SK-N-SH treated with all-trans-retinoic acid at 6 μM for 48 hours (cell line): Measurements from ENCODE around the gene GPBAR1.

Source experiments
- BACH2 ChIP-seq: fragments of 250-450 bp; sonication (Bioruptor Pico); IDR thresholded peaks from 2 replicates; pipeline ENCODE4 v1.9.0; 2021; ENCODE audit warnings: mild to moderate bottlenecking, borderline replicate concordance
- CSDC2 ChIP-seq: fragments of 250-450 bp; sonication (Bioruptor Pico); IDR thresholded peaks from 2 replicates; pipeline ENCODE4 v1.5.0; 2020; ENCODE audit warnings: mild to moderate bottlenecking, moderate library complexity
- GLIS3 ChIP-seq: fragments of 250-450 bp; sonication (Bioruptor Pico); IDR thresholded peaks from 2 replicates; pipeline ENCODE4 v1.5.0; 2020; ENCODE audit warnings: mild to moderate bottlenecking, moderate library complexity
- PPARA ChIP-seq: fragments of 250-450 bp; sonication (Bioruptor Pico); IDR thresholded peaks from 2 replicates; pipeline ENCODE4 v1.5.0; 2020; ENCODE audit warnings: mild to moderate bottlenecking, borderline replicate concordance
- TCF4 ChIP-seq: fragments of 250-450 bp; sonication (Bioruptor Pico); IDR thresholded peaks from 2 replicates; pipeline ENCODE4 v1.8.0; 2021; ENCODE audit warnings: mild to moderate bottlenecking, moderate library complexity, borderline replicate concordance
- TOX ChIP-seq: fragments of 250-450 bp; sonication (Bioruptor Pico); IDR thresholded peaks from 2 replicates; pipeline ENCODE4 v1.8.0; 2021; ENCODE audit warnings: mild to moderate bottlenecking, moderate library complexity, borderline replicate concordance
- ZNF8 ChIP-seq: fragments of 450-650 bp; formaldehyde crosslinking; IDR thresholded peaks from 2 replicates; pipeline ENCODE4 v1.5.0; 2020; ENCODE audit warnings: mild to moderate bottlenecking, moderate library complexity
- TF ChIP-seq, protein P1 (sequence below): fragments of 250-450 bp; sonication (Bioruptor Pico); IDR thresholded peaks from 2 replicates; pipeline ENCODE4 v1.8.0; 2020; ENCODE audit warnings: mild to moderate bottlenecking, moderate library complexity, borderline replicate concordance

- TF ChIP-seq ZNF8 (CRISPR knock-in tag) (no peak), BACH2 (no peak), PPARA (CRISPR knock-in tag) (no peak), CSDC2 (CRISPR knock-in tag) (no peak), TOX (CRISPR knock-in tag) (no peak), GLIS3 (no peak), TCF4 (CRISPR knock-in tag) (no peak)
- TF ChIP-seq, protein P1, sequence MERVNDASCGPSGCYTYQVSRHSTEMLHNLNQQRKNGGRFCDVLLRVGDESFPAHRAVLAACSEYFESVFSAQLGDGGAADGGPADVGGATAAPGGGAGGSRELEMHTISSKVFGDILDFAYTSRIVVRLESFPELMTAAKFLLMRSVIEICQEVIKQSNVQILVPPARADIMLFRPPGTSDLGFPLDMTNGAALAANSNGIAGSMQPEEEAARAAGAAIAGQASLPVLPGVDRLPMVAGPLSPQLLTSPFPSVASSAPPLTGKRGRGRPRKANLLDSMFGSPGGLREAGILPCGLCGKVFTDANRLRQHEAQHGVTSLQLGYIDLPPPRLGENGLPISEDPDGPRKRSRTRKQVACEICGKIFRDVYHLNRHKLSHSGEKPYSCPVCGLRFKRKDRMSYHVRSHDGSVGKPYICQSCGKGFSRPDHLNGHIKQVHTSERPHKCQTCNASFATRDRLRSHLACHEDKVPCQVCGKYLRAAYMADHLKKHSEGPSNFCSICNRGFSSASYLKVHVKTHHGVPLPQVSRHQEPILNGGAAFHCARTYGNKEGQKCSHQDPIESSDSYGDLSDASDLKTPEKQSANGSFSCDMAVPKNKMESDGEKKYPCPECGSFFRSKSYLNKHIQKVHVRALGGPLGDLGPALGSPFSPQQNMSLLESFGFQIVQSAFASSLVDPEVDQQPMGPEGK (CRISPR knock-in tag), result no peak
Measured at GRCh38 chr2:218264773-218265561, 4.2 kb downstream of the GPBAR1 start.
